Mucosa of stomach (tissue), 1 donor: Measurements from ENCODE around the gene TMEM175.

Experiments used
- H3K27me3 ChIP-seq: one replicate; pipeline ENCODE4 v1.7.0; 2013; ENCODE audit warnings: mild to moderate bottlenecking, low read length; ENCODE audit not compliant: control insufficient read depth, insufficient read depth
- H3K36me3 ChIP-seq: one replicate; pipeline ENCODE4 v1.7.0; 2013; ENCODE audit warnings: low read length; ENCODE audit not compliant: control insufficient read depth, insufficient read depth
- H3K4me1 ChIP-seq: one replicate; pipeline ENCODE4 v1.7.0; 2013; ENCODE audit warnings: mild to moderate bottlenecking, low read length; ENCODE audit not compliant: control insufficient read depth, insufficient read depth
- H3K4me3 ChIP-seq: one replicate; pipeline ENCODE4 v1.7.0; 2013; ENCODE audit warnings: low read length
- H3K9ac ChIP-seq: one replicate; pipeline ENCODE4 v1.7.0; 2013; ENCODE audit warnings: mild to moderate bottlenecking, low read length, moderate library complexity
- H3K9me3 ChIP-seq: one replicate; pipeline ENCODE4 v1.7.0; 2013; ENCODE audit warnings: mild to moderate bottlenecking, low read length, moderate library complexity; ENCODE audit not compliant: control insufficient read depth
- donor health status: Pancreatic carcinoma.

TMEM175 gene

DNA sequence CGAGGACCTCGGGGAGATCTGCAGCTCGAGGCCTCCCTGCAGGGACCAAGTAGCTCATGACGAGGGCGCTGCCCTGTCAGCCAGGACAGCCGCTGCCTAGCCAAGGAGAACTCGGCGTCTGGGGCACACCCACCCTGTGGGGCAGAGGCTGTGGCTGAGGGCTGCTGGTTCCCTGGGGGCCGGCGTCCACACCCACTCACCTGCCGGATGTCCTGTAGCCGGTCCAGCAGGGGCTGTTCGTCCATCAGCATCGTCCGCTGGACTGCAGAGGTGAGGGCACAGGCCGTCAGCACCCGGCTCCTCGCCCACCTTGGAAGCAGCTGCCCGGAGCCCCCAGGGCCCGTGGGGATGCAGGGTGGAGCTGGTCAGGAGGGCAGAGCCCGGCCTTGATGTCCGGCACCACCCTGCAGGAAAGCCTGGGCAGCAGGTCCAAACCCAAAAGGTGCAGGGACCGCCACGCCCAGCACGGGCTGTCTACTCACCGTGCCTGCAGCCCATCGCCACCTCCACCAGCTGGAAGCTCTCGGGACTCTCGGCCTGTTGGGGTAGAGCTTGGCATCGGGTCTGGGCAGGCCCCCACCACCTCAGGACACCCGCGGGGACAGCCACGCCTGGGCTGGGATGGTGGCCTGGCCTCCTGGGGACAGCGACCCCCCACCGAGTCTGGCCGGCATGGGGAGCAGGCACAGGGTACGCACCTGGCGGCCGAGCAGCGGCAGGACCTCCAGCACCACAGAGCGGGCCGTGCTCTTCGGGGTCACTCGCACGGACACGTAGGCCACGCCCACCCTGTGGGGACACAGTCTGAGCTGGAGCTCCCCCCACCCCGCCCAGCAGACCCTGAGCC, 34.2 kb downstream of the TMEM175 start:
- Histone ChIP-seq H3K9ac (no peak overlapping the region), H3K4me3 (no peak overlapping the region), H3K4me1 (peaks cover 41% of the 10 kb centered on the region), H3K9me3 (no peaks in the 10 kb centered on the region), H3K36me3 (no peaks in the 10 kb centered on the region), H3K27me3 (no peaks in the 10 kb centered on the region)

DNA sequence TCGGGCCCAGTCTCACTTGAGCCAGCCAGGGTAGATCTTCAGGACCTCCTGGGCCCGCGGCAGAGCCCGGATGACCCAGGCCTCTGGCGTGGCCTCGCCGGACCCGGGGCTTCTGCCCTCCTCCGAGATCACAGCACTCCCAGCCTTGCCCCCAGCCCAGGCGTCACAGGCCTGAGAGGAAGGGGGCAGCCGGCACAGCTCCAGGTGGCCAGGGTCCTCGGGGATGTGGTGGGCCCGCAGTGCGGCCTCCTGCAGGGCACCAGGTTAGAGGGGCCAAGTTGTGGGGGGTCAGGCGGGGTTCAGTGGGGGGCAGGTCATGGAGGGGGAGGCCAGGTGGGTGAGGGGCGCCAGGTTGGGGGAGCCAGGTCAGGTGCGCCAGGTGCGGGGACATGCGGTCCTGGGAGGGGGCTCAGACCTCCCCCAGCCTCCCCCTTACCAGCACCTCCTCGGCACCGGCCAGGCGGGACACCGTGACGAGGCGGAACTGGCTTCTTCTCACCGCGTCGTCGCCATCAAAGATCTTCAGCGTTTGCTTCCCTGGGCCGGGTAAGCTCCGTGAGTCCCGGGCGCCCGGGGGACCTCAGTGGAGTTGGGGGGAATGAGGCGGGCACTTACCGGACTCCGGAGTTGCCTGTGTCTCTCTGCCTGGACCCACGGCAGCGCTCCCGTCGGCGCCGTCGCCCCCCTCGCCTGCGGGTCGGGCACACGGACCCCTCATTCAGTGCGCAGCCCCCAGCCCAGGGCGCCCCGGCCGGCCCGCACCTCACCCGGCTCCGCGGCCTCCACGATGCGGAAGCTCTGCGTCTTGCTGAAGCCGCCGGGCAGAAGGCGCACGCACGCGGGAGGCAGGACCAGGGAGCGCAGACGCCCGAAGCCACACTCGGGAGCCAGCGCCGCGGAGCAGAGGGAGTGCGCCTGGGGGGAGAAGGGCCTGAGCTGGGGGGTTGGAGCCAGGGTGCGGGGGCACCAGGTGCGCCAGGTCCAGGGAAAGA, 35.1 kb downstream of the TMEM175 start:
- no peak overlapping the region for H3K4me3 ChIP-seq
- H3K36me3 ChIP-seq = no peaks in the 10 kb centered on the region

DNA sequence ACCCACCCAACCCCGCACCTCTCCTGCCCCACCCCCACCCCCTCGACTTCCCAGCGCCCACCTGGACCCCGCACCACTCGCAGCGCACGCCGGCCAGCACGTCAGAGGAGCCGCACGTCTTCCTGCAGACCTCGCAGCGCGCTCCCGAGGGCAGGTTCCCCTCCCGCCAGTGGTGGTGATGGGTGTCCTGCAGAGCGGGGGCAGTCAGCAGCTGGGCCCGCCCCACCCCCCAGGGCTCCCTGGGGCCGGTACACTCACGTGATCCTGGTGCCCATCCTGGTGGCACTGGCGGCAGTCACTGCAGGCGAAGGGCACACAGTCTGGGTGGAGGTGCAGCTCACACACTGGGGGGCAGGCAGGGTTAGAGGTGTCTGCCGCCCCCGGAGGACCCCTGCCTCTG, 36.0 kb downstream of the TMEM175 start:
- Histone ChIP-seq H3K4me1 (peaks cover 44% of the 10 kb centered on the region), H3K9ac (no peak overlapping the region), H3K4me3 (no peak overlapping the region), H3K27me3 (no peaks in the 10 kb centered on the region), H3K9me3 (no peaks in the 10 kb centered on the region), H3K36me3 (no peaks in the 10 kb centered on the region)

More for the DNA sequence above, 35.1 kb downstream of the TMEM175 start:
- Histone ChIP-seq H3K9ac (no peak overlapping the region), H3K9me3 (no peaks in the 10 kb centered on the region), H3K27me3 (no peaks in the 10 kb centered on the region), H3K4me1 (peaks cover 46% of the 10 kb centered on the region)

DNA sequence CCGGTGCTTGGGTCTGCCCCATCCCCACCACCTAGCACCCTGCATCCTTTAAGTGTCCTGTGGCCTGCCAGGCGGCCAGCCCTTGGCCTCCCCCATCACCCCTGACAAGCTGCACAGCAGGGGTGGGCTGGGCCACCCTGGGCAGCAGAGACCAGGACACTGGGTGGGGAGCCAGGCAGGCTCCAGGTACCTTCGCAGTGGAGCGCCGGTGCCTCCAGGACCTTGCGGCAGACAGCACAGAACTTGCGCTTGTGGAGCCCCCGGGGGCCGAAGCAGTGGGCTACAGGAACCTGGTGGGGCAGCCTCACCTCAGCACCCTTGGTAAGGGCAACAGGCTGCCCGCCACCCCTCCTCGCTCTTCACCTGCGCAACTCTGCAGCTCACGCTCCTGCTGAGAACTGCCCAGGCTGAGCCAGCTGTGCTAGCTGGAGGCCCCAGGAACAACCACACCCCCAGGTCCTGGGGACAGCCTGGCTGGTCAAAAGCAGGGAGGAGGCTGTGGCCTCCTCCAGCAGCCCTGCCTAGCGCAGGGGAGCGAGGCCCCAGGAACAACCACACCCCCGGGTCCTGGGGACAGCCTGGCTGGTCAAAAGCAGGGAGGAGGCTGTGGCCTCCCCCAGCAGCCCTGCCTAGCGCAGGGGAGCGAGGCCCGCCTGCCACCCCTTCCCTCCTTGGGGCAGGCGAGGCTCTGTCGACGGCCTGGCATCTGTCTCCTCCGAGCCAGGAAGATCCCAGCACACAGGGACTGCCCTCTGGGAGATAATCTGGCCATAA, 36.5 kb downstream of the TMEM175 start:
- H3K9ac ChIP-seq = no peak overlapping the region
- H3K4me1 ChIP-seq = peaks cover 38% of the 10 kb centered on the region
- no peaks in the 10 kb centered on the region for H3K27me3 ChIP-seq
- no peak overlapping the region for H3K4me3 ChIP-seq
- H3K9me3 ChIP-seq = no peaks in the 10 kb centered on the region
- no peaks in the 10 kb centered on the region for H3K36me3 ChIP-seq

DNA sequence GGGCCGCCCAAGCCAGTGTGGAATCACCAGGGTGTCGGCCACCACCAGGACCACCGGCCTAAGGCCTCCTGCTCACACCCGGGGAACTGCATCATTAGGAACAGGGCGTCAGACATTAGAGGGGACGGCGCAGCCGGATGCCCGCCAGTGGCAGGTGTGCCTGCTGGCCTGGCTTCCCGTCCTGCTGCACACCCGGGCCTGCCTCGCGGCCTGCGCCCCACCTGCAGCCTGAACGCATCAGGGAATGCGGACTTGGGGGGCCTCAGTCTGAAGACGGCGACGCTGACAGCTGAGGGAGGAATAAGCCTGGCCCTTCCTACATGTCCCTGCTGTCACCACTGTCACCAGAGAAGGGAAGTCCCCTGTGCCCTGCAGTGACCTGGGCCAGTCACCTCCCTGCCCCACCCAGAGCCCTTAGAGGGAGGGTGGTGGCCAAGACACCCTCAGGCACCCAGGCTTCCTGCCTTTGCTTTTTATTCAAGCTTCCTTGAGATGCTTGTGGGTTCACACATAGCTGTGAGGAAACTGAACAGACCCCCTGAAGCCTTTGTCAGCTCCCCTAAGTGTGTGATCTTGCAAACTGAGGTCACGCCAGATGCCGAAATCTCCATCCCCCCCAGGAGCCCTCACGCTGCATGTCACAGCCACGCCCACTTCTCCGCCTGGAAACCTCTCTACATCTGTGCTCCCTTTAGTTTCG, 37.9 kb downstream of the TMEM175 start:
- Histone ChIP-seq H3K4me1 (peaks cover 38% of the 10 kb centered on the region), H3K36me3 (no peaks in the 10 kb centered on the region), H3K4me3 (no peak overlapping the region), H3K9ac (no peak overlapping the region), H3K9me3 (no peaks in the 10 kb centered on the region), H3K27me3 (no peaks in the 10 kb centered on the region)

GRCh38 chr4:970854-971520, 38.7 kb downstream of the TMEM175 start:
- no peaks in the 10 kb centered on the region for H3K9me3 ChIP-seq
- H3K4me3 ChIP-seq = no peak overlapping the region
- no peaks in the 10 kb centered on the region for H3K27me3 ChIP-seq
- H3K4me1 ChIP-seq = peaks cover 38% of the 10 kb centered on the region
- no peak overlapping the region for H3K9ac ChIP-seq
- H3K36me3 ChIP-seq = no peaks in the 10 kb centered on the region

DNA sequence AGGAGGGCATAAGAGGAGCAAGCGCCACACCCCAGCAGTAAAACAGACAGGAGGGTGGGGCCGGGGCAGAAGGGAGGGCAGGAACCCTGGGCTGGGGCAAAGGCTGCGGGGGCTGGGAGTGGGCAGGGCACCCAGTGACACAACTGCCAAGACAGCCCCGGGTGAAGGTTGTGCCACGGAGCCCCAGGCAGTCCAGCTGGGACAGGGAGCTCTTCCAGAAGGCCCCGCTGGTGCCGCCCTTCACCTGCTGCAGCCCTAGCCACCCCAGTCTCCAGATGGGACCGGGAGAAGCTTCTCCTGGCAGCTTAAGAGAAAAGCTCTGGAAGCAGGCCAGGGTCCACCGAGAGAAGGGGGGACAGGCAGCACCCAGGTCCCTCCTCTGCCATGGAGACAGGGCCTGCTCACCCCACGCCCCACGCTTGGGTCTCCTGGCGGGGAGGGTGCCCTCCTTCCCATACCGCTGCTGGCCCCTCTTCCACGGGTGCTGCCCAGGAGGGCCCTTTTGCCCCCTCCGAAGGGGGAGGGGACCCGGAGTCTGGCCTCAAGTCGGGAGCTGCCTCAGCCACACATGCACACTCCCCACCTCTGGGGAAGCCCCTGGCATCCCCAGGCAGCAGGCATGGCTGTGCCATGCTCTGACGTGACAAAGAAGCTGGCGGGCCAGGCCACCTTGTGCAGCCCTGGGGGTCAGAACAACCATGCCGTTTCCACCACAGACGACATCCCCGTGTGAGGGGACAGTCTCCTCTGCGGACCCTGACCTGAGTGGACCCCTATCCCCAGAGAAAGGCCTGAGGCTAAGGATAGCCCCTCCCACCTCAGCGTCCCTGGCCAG, 39.6 kb downstream of the TMEM175 start:
- H3K4me1 ChIP-seq = peaks cover 38% of the 10 kb centered on the region
- H3K9ac ChIP-seq = peak overlapping the region; percentile 64
- H3K9me3 ChIP-seq = no peaks in the 10 kb centered on the region
- H3K36me3 ChIP-seq = no peaks in the 10 kb centered on the region
- H3K27me3 ChIP-seq = no peaks in the 10 kb centered on the region
- peak overlapping the region; percentile 46 for H3K4me3 ChIP-seq

- no peaks in the 10 kb centered on the region for H3K27me3 ChIP-seq
- H3K4me1 ChIP-seq = peaks cover 38% of the 10 kb centered on the region
- H3K9ac ChIP-seq = peak overlapping the region; percentile 64
- peak overlapping the region; percentile 46 for H3K4me3 ChIP-seq
- H3K9me3 ChIP-seq = no peaks in the 10 kb centered on the region
- no peaks in the 10 kb centered on the region for H3K36me3 ChIP-seq
Measured at GRCh38 chr4:972651-973424, 40.6 kb downstream of the TMEM175 start.

DNA sequence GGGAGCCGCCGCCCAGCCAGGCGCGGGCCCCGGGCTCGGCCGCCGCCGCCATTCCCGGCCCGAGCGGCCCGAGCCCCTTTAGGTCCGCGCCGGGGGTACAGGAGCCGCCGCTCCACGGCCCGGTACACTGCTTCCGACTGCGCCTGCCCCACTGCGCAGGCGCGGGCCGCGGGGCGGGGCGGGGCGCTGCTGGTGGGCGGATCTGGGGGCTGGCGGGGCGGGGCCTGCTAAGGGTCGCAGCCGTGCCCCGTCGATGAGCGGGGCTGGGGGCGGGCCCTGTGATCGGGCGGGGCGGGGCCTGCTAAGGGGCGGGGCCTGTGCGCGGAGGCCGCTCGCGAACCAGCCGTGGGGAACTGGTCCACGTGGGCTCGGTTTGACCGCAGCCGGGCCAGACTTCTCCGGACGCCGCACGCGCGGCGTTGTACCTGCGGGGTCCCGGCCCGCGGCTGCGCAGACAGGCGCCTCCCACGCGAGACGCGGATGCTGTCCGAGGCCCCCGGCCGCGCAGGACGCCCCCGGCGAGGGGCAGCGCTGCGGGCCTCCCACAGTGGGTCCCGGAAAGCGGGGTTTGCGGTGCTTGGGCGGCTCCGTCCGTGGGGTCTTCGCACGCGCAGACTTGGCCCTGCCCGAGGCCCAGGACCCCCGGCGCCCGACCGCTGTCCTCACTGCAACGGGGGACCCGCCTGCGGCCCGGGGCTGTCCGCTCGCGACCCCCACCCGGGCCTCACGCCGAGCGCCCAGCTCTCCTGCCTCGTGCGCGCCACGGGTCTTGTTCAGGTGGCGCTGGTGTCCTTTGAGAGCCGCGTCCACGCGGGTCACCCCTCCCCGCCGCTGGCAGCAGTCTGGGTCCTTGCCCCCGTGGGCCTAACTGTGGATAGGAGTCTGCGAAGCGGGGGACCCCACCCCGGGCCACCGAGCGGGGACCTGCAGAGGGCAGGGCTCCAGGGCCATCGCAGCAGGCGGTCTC, 41.5 kb downstream of the TMEM175 start, which contains the start of gene DGKQ:
Gene DGKQ, minus strand, starts transcription at position 139 of the 967 bp plus-strand sequence. Its CDS starts 87 bp downstream, at position 52.
- Histone ChIP-seq H3K4me3 (peak within 1 kb of the TSS; percentile 46), H3K9ac (peak within 1 kb of the TSS; percentile 64), H3K36me3 (no peaks in the 10 kb centered on the region), H3K27me3 (no peaks in the 10 kb centered on the region), H3K9me3 (no peaks in the 10 kb centered on the region), H3K4me1 (peaks cover 33% of the 10 kb centered on the region)
